ENCODE measurements around the gene LSP1.

The LSP1 gene

DNA sequence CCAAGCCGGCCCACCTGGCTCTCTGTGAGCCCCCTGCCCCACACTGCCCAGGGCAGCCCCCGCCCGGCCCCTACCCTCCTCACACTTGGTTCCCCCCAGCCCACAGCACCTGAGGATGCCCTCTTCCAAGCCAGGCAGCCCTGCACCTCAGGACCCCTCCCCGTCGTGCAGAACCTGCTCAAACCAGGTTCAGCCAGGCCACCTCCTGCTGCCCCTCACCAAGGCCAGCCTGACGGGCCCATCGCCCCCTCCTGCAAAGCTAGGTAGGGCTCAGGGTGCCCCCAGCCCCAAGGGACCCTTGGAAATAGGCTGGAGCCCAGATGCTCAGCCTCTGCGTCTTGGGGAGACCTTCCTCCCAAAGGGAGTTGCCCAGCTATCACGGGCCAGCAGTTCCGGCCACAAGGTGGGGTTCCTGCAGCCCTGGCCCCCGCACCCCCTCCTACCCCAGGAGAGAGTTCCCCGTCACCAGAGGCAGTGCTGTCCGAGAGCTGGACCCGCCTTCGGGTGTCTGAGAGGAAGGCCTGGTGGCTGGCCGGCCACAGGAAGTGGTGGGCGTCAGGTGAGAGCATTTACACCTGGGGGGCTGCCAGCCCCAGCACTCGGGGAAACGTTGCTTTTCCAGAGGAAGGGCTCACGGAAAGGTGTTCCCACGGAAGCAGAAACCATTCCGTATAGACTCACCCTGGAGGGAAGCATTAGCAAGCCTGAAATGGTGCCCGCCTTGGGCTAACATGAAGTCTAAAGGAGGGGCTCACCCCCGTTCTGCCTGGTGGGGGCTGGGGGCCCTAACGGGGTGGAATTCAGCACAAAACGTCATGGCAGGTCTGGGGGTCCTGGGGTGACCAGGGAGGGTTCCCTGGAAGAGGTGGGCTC, 21.3 kb upstream of the LSP1 start:
- Mint-ChIP-seq H3K27ac (no peak overlapping the region), H3K4me1 (peaks cover 4% of the 10 kb centered on the region), H3K4me3 (no peak overlapping the region), H3K27me3 (no peaks in the 10 kb centered on the region), H3K36me3 (no peaks in the 10 kb centered on the region), H3K9me3 (no peaks in the 10 kb centered on the region)

DNA sequence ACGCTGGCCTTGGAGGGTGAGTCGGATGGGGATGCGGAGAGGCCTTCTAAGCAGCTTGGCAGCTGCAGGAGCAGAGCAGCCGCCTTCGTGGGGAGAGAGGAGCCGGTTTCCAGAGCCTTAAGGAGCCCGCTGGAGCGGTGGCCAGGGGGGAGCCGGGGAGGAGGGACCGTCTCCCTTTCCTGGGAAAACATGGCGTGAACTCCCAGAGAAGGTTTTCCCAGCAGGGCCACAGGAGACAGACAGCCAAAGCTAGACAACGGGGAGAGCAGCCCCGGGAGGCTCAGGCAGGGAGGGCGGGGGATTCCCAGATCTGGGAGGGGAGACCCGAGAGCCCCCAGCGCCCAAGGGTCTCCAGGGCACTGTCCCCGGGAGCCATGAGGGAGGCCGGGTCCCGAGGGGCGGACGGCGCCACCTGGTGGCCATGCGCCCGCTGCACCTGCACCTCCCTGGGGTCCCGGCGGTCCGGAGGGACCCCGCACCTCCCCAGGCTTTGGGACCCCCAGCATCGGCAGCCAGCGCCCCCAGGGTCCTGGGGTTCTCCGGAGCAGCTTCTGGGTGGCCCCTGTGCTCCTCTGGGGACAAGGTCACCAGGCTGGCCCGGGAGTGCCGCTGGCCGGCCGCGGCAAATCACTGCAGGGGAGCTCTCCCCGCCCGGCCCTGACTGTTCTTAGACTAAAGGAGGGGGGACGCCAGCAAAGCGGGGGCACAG, 20.5 kb upstream of the LSP1 start:
- Mint-ChIP-seq H3K9me3 (no peaks in the 10 kb centered on the region), H3K4me3 (no peak overlapping the region), H3K36me3 (no peaks in the 10 kb centered on the region), H3K27ac (no peak overlapping the region), H3K27me3 (no peaks in the 10 kb centered on the region), H3K4me1 (peaks cover 4% of the 10 kb centered on the region)

GRCh38 chr11:1832920-1833295, 20.0 kb upstream of the LSP1 start:
- Mint-ChIP-seq H3K4me1 (peaks cover 4% of the 10 kb centered on the region), H3K27ac (no peak overlapping the region), H3K4me3 (no peak overlapping the region)

GRCh38 chr11:1834062-1834610, 18.7 kb upstream of the LSP1 start:
- Mint-ChIP-seq H3K4me3 (no peak overlapping the region), H3K9me3 (no peaks in the 10 kb centered on the region), H3K27ac (no peak overlapping the region), H3K27me3 (no peaks in the 10 kb centered on the region), H3K36me3 (no peaks in the 10 kb centered on the region), H3K4me1 (peaks cover 4% of the 10 kb centered on the region)

More at GRCh38 chr11:1832920-1833295, 20.0 kb upstream of the LSP1 start:
- H3K27me3 Mint-ChIP-seq: no peaks in the 10 kb centered on the region
- H3K36me3 Mint-ChIP-seq: no peaks in the 10 kb centered on the region
- no peaks in the 10 kb centered on the region for H3K9me3 Mint-ChIP-seq

DNA sequence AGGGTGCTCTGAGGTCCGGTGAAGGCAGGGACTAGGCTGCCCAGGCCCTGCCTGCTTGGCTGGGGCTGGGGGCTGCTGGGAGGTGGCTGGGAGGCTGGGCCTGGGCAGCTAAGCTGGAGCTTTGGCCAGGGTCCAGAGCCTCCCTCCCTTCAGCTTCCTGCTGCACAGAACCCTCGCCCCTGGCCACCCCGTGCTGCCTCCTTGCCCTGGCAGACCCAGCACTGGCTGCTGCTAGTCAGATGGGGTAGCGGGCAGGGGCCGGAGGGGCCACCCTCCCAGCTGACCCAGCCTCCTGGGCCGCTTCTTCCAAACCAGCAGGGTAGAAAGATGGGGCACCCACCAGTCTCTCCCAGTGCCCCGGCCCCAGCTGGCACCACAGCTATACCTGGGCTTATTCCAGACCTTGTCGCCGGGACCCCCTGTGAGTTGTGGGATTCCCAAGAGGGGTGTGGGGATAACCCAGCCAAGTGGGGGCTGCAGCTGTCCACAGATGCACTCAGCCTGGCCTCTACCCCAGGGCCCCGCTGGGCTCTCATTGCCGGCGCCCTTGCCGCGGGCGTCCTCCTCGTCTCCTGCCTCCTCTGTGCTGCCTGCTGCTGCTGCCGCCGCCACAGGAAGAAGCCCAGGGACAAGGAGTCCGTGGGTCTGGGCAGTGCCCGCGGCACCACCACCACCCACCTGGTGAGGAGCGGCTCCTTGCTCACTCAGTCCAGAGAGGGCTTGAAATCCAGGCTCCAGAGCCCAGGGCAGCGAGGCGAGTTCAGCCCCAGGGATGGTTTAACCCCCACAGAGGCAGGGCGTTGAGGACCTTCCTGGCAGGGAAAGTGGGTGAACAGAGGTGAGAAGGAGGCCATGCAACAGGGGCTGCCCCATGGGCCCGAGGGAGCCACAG, 17.9 kb upstream of the LSP1 start, which contains the start of gene SYT8:
SYT8 (plus strand) TSS at position 212 of the 892 bp plus-strand sequence; CDS start at position 328, 116 bp downstream.
- H3K4me1 Mint-ChIP-seq: peaks cover 7% of the 10 kb centered on the region
- H3K27me3 Mint-ChIP-seq: no peaks in the 10 kb centered on the region
- H3K36me3 Mint-ChIP-seq: no peaks in the 10 kb centered on the region
- no peak within 1 kb of the TSS for H3K27ac Mint-ChIP-seq
- no peak within 1 kb of the TSS for H3K4me3 Mint-ChIP-seq
- H3K9me3 Mint-ChIP-seq: no peaks in the 10 kb centered on the region

GRCh38 chr11:1835671-1836010, 17.2 kb upstream of the LSP1 start:
- Mint-ChIP-seq H3K36me3 (no peaks in the 10 kb centered on the region), H3K27me3 (no peaks in the 10 kb centered on the region), H3K4me1 (peaks cover 7% of the 10 kb centered on the region), H3K4me3 (no peak overlapping the region), H3K9me3 (no peaks in the 10 kb centered on the region), H3K27ac (no peak overlapping the region)

- no peaks in the 10 kb centered on the region for H3K36me3 Mint-ChIP-seq
- H3K27ac Mint-ChIP-seq: no peak overlapping the region
- H3K4me1 Mint-ChIP-seq: peaks cover 7% of the 10 kb centered on the region
- no peaks in the 10 kb centered on the region for H3K27me3 Mint-ChIP-seq
- H3K4me3 Mint-ChIP-seq: no peak overlapping the region
- H3K9me3 Mint-ChIP-seq: no peaks in the 10 kb centered on the region
Measured at GRCh38 chr11:1836011-1836945, 16.6 kb upstream of the LSP1 start.

DNA sequence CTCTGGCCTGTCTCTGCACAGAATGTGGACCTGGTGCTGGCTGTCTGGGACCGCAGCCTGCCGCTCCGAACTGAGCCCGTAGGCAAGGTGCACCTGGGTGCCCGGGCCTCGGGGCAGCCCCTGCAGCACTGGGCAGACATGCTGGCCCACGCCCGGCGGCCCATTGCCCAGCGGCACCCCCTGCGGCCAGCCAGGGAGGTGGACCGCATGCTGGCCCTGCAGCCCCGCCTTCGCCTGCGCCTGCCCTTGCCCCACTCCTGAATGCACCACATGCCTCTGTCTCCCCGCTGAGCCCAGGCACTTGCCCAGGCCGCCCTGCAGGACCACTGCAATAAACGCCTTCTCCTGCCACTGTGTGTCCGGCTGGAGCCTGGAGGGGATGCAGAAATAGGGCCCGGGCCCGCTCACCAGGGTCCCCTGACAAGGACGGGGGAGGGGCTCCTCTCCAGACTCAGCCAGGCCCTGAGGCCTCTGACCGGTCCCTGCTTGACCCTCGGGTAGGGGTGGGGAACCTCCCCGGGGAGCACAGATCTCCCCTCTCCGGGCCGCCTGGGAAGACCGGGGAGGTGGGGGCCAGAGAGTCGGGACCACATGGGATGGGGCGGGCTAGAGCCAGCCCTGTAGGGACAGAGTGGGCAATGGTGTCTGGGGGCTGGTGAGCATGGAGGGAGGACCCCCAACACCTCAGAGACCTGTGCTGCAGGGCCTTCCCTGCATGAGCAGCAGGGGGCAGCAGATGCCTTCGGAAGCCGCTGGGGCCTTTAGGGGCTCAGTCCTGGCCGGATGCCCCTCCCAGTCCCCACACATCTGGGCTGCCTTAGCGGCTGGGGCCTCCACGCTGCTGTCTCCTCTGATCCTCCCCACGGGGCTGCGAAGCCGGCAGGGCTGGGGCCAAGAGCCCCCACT, 15.5 kb upstream of the LSP1 start:
- Mint-ChIP-seq H3K9me3 (no peaks in the 10 kb centered on the region), H3K4me3 (no peak overlapping the region), H3K4me1 (peaks cover 3% of the 10 kb centered on the region), H3K27me3 (no peaks in the 10 kb centered on the region), H3K27ac (no peak overlapping the region), H3K36me3 (no peaks in the 10 kb centered on the region)

DNA sequence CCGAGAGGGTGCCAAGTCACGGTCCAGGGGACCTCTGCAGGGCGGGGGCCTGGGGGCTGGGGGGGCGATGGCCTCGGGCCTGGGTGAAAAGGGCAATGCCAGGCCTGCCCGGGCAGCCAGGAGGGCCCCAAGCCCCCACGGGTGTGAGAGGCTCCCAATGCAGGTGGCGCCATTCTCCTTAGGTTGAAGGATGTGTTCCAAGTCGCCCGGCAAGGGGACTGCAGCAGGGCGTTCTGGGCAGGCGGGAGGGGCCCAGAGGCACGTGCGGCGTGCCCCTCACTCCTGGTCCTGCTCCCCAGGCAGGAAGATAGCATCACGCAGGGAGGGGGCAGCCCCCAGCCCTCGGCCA, 14.8 kb upstream of the LSP1 start:
- H3K36me3 Mint-ChIP-seq: no peaks in the 10 kb centered on the region
- H3K9me3 Mint-ChIP-seq: no peaks in the 10 kb centered on the region
- peaks cover 3% of the 10 kb centered on the region for H3K4me1 Mint-ChIP-seq
- no peak overlapping the region for H3K27ac Mint-ChIP-seq
- no peak overlapping the region for H3K4me3 Mint-ChIP-seq
- no peaks in the 10 kb centered on the region for H3K27me3 Mint-ChIP-seq

GRCh38 chr11:1838426-1839144, 14.3 kb upstream of the LSP1 start, which contains the start of gene TNNI2:
Gene TNNI2 (plus strand): TSS chr11:1838981. CDS start chr11:1839697, 716 bp downstream.
- H3K4me3 Mint-ChIP-seq: no peak within 1 kb of the TSS
- no peaks in the 10 kb centered on the region for H3K27me3 Mint-ChIP-seq
- no peaks in the 10 kb centered on the region for H3K9me3 Mint-ChIP-seq
- H3K4me1 Mint-ChIP-seq: peaks cover 8% of the 10 kb centered on the region
- H3K27ac Mint-ChIP-seq: no peak within 1 kb of the TSS
- H3K36me3 Mint-ChIP-seq: no peaks in the 10 kb centered on the region

DNA sequence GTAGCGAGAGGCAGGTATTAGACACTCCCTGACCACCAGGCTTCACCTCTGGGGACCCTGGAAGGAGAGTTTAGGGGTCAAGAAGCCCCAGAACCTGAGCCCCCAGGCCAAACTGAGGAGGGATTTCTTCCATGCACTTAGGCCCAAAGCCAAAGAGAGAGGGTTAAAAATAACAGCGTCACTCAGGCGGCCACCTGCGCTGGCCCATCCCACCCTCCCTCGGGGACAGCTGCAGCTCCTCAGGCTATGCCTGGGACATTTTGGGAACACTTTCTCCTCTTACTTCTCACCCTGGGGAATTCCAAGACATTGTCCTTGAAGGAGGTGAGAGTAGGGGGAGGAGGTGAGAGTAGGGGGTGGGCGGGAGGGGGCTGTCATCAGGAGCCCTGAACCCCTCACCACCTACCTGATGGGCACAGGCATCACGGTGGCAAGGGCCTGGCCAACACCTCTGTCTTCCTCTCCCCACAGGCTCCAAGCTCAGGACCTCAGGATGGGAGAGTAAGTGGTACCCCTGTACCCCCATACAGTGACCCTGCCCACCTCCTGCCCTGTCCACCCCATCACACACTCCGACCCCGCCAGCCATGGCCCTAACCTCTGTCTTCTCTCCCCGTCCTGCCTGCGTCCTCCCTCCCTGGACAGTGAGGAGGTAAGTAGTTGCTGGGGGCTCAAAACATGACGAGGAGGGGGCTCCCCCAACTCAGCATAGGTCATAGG, 13.5 kb upstream of the LSP1 start:
- Mint-ChIP-seq H3K27me3 (no peaks in the 10 kb centered on the region), H3K4me1 (peaks cover 14% of the 10 kb centered on the region), H3K36me3 (no peaks in the 10 kb centered on the region), H3K27ac (no peak overlapping the region), H3K4me3 (no peak overlapping the region), H3K9me3 (no peaks in the 10 kb centered on the region)

DNA sequence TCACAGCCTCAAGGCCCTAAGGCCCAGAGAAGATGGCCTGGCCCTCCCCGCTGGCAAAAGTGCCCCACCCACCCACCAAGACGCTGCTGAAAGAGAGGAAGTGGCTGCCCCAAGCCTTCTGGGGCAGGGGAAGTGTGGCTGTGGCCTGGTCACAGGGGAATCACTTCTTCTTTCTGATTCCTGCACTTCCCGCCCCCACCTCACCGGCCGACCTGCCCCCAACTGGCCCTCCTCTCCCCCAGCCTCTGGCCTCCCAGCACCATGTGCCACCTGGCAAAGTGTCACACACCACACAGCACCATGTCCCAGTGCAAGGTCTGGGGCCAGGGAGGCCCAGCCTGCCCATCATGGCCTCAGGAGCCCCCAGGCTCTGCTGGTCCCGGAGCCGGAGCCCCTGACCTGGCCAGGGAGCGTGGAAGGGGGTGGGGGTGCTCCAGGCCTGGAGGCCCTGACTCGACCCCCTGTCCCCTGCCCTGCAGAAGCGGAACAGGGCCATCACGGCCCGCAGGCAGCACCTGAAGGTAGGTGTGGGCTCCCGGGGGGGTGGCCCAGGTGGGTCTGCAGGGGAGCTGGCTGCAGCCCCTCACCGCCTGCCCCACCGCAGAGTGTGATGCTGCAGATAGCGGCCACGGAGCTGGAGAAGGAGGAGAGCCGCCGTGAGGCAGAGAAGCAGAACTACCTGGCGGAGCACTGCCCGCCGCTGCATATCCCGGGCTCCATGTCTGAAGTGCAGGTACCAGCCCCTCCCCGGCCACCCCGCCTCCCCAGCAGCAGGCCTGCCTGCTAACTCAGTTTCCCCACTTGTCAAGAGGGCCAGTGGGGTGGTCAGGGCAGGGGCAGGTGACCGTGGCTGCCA, 12.7 kb upstream of the LSP1 start:
- no peaks in the 10 kb centered on the region for H3K27me3 Mint-ChIP-seq
- no peaks in the 10 kb centered on the region for H3K36me3 Mint-ChIP-seq
- peaks cover 22% of the 10 kb centered on the region for H3K4me1 Mint-ChIP-seq
- H3K4me3 Mint-ChIP-seq: no peak overlapping the region
- H3K9me3 Mint-ChIP-seq: no peaks in the 10 kb centered on the region
- H3K27ac Mint-ChIP-seq: no peak overlapping the region

Measured in activated naive CD4-positive, alpha-beta T cell treated with anti-CD3 and anti-CD28 coated beads, Interleukin-2, amount 50 U/mL, for 24 hours (primary cell).